Muscle of leg (tissue), 11 donors: ENCODE results near the gene ZNF565. TPM values are rescaled to one million over a fixed set of nuclear protein-coding genes. Genes with fewer than 3 reads are reported as not detected.
"Not testable (repeated sequence)": the region's sequence is repeated elsewhere in the genome, so short reads cannot be mapped to it uniquely, and the experiment has no call there.

ENCODE experiments used
- DNase-seq: peaks from one replicate; pipeline ENCODE4 v3.0.0; 2013
- H3K27ac ChIP-seq: one replicate; pipeline ENCODE4 v1.5.1; 2013; ENCODE audit warnings: mild to moderate bottlenecking, low read length, control low read depth
- H3K27me3 ChIP-seq: one replicate; pipeline ENCODE4 v1.6.1; 2013; ENCODE audit warnings: low read length; ENCODE audit not compliant: control insufficient read depth, insufficient read depth
- H3K36me3 ChIP-seq: one replicate; pipeline ENCODE4 v1.6.1; 2013; ENCODE audit warnings: low read length; ENCODE audit not compliant: control insufficient read depth, insufficient read depth
- H3K4me1 ChIP-seq: one replicate; pipeline ENCODE4 v1.6.1; 2013; ENCODE audit warnings: low read length; ENCODE audit not compliant: control insufficient read depth, insufficient read depth
- H3K4me3 ChIP-seq: one replicate; pipeline ENCODE4 v1.5.1; 2013; ENCODE audit warnings: low read length, control low read depth
- H3K9me3 ChIP-seq: replicated peaks from 2 replicates; pipeline ENCODE4 v1.6.1; 2013; ENCODE audit warnings: low read depth, low read length; ENCODE audit not compliant: control insufficient read depth
- WGBS: methylation state at CpG from one replicate; pipeline ENCODE4 v1.1.5; 2013; ENCODE audit warnings: missing lambda C conversion rate; ENCODE audit not compliant: insufficient coverage; 5-methylcytosine and 5-hydroxymethylcytosine counted together
- polyA plus RNA-seq, 8 donors: library from polyadenylated mRNA; unstranded; fragments of 120-200 nt; gene quantifications; one replicate each; pipeline versions ENCODE4 v1.2.1 to v1.2.3, GENCODE V29; 2013; ENCODE audit warnings: inconsistent platforms in 1 of 8, low replicate concordance in 1 of 8; ENCODE audit not compliant: insufficient read length in 8 of 8, insufficient read depth in 1 of 8
- total RNA-seq: library from RNA; stranded (reverse); fragments of 120-200 nt; gene quantifications from one replicate; pipeline ENCODE4 v1.2.4, GENCODE V29; 2013

Gene ZNF565
- total and polyA plus RNA-seq, 9 donors, result 4.1 to 8.8 (median 5.8) TPM

- Histone ChIP-seq H3K27ac (peak overlapping the region; percentile 98), H3K4me1 (peaks cover 10% of the 10 kb centered on the region), H3K4me3 (peak overlapping the region; percentile 96), H3K36me3 (peaks cover 3% of the 10 kb centered on the region), H3K9me3 (no peaks in the 10 kb centered on the region), H3K27me3 (no peaks in the 10 kb centered on the region)
- peak; percentile 76 for DNase-seq
- WGBS, result 1% methylated on average over 14 of the region's 27 CpGs
These were observed 1.0 kb upstream of the ZNF565 start for GRCh38 chr19:36215276-36216123.

DNA sequence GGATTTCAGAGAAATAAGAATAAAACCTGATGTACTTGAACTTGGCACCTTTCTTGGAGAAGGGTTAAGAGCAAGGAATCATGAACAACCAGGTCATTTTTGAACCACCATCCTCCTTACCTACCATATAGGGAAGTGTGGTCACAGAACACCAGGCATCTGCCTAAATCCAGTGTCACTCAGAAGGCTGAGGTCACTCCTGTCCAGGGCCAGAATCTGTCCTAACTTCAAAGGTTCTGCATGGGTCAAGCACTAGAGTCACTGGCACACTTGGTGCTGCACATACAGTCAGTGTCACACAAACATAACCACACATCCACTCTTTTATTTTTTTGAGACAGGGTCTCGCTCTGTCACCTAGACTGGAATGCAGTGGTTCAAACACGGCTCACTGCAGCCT, 1.6 kb downstream of the ZNF565 start:
- Histone ChIP-seq H3K27me3 (no peaks in the 10 kb centered on the region), H3K4me3 (no peak overlapping the region), H3K27ac (no peak overlapping the region), H3K4me1 (peaks cover 10% of the 10 kb centered on the region), H3K36me3 (no peaks in the 10 kb centered on the region), H3K9me3 (no peaks in the 10 kb centered on the region)
- DNase-seq, result peak; percentile 11
- WGBS, result 100% methylated on average over 2 of the region's 2 CpGs

DNA sequence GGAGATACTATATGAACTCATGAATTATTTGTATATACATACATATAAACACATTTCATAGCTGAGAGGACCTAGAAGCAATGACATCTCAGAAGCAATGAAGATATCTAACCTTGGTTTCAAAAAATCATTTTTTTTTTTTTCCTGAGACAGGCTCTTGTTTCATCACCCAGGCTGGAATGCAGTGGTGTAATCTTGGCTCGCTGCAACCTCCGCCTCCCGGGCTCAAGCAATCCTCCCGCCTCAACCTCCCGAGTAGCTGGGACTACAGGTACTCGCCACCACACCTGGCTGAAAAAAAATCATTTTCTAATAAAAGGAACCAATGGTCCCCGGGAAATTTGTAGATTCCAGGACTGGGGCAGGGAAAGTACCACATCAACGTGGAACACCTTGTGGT, 4.0 kb downstream of the ZNF565 start:
- WGBS, result 92% methylated on average over 4 of the region's 8 CpGs
- peaks cover 7% of the 10 kb centered on the region for H3K36me3 ChIP-seq
- no peaks in the 10 kb centered on the region for H3K9me3 ChIP-seq
- peaks cover 5% of the 10 kb centered on the region for H3K4me1 ChIP-seq
- no peak overlapping the region for H3K27ac ChIP-seq
- H3K4me3 ChIP-seq, result no peak overlapping the region
- no peak for DNase-seq
- H3K27me3 ChIP-seq, result no peaks in the 10 kb centered on the region

- WGBS, result no CpG with 5 or more reads among the region's 7 CpGs
- no peak for DNase-seq
These were observed 5.1 kb downstream of the ZNF565 start for GRCh38 chr19:36209372-36209771.

DNA sequence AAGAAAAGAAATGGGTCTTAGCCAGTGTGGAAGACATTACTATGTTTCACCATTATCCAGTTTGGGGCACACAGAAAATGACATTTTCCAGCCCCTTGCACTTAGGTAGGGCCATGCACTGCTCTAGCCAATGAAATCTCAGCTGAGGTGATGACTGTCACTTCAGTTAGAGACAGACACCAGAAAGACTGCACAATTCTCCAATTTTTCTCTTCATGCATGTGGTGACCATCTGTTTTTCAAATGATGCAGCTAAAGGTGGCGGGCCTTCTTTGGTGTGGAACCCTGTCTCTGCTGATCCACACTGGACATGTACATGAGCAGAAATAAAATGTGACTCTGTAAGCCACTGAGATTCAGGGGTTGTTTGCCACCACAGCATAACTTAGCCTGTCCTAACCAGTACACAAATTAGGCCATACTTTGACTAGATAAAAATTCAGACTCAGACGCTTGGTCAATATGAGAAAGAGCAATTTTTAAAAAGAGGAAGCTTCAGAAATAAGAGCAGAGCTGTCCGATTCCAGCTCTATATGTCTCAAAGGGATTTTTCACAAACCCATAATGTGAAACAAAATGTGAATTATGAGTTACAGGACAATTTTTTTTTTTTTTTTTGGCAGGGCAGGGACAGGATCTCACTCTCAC, 6.7 kb downstream of the ZNF565 start:
- no peak for DNase-seq
- WGBS, result no CpG with 5 or more reads among the region's 3 CpGs
- Histone ChIP-seq H3K27ac (no peak overlapping the region), H3K4me1 (no peaks in the 10 kb centered on the region), H3K9me3 (no peaks in the 10 kb centered on the region), H3K36me3 (peaks cover 8% of the 10 kb centered on the region), H3K27me3 (no peaks in the 10 kb centered on the region), H3K4me3 (no peak overlapping the region)

More at GRCh38 chr19:36209372-36209771, 5.1 kb downstream of the ZNF565 start:
- H3K36me3 ChIP-seq, result peaks cover 7% of the 10 kb centered on the region
- peaks cover 5% of the 10 kb centered on the region for H3K4me1 ChIP-seq
- H3K27ac ChIP-seq, result no peak overlapping the region
- no peak overlapping the region for H3K4me3 ChIP-seq
- H3K9me3 ChIP-seq, result no peaks in the 10 kb centered on the region
- no peaks in the 10 kb centered on the region for H3K27me3 ChIP-seq

GRCh38 chr19:36203293-36203692, 11.2 kb downstream of the ZNF565 start:
- H3K27ac ChIP-seq, result no peak overlapping the region
- 100% methylated on average over 2 of the region's 4 CpGs for WGBS
- H3K4me3 ChIP-seq, result no peak overlapping the region
- no peaks in the 10 kb centered on the region for H3K4me1 ChIP-seq
- H3K27me3 ChIP-seq, result no peaks in the 10 kb centered on the region
- no peak for DNase-seq
- no peaks in the 10 kb centered on the region for H3K9me3 ChIP-seq
- peaks cover 19% of the 10 kb centered on the region for H3K36me3 ChIP-seq

GRCh38 chr19:36201684-36202083, 12.8 kb downstream of the ZNF565 start:
- H3K27ac ChIP-seq, result no peak overlapping the region
- 88% methylated on average over 6 of the region's 6 CpGs for WGBS
- peaks cover 14% of the 10 kb centered on the region for H3K36me3 ChIP-seq
- H3K9me3 ChIP-seq, result no peaks in the 10 kb centered on the region
- no peak for DNase-seq
- H3K27me3 ChIP-seq, result no peaks in the 10 kb centered on the region
- H3K4me3 ChIP-seq, result no peak overlapping the region
- no peaks in the 10 kb centered on the region for H3K4me1 ChIP-seq

- no peak for DNase-seq
- H3K27me3 ChIP-seq, result no peaks in the 10 kb centered on the region
- peaks cover 26% of the 10 kb centered on the region for H3K36me3 ChIP-seq
- H3K4me1 ChIP-seq, result no peaks in the 10 kb centered on the region
- no peaks in the 10 kb centered on the region for H3K9me3 ChIP-seq
- no peak overlapping the region for H3K27ac ChIP-seq
- no peak overlapping the region for H3K4me3 ChIP-seq
- 67% methylated on average over 1 of the region's 2 CpGs for WGBS
These were observed 16.3 kb downstream of the ZNF565 start for GRCh38 chr19:36198119-36198518.

GRCh38 chr19:36196249-36196648, 18.2 kb downstream of the ZNF565 start:
- WGBS, result 100% methylated on average over 1 of the region's 2 CpGs
- Histone ChIP-seq H3K9me3 (no peaks in the 10 kb centered on the region), H3K27me3 (no peaks in the 10 kb centered on the region), H3K27ac (no peak overlapping the region), H3K36me3 (peaks cover 25% of the 10 kb centered on the region), H3K4me1 (no peaks in the 10 kb centered on the region), H3K4me3 (no peak overlapping the region)
- no peak for DNase-seq

DNA sequence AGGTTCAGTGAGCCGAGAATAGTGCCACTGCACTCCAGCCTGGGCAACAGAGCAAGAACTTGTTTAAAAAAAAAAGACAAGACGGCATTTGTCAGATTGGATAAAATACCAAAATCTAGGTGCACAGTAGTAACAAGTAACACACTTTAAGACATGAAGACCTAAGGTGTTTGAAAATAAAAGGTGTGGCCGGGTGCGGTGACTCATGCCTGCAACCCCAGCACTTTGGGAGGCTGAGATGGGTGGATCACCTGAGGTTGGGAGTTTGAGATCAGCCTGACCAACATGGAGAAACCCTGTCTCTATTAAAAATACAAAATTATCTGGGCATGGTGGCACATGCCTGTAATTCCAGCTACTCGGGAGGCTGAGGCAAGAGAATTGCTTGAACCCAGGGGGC, 27.7 kb downstream of the ZNF565 start:
- not testable (repeated sequence) for H3K9me3 ChIP-seq, H3K4me3 ChIP-seq, DNase-seq, H3K4me1 ChIP-seq, H3K27me3 ChIP-seq, H3K27ac ChIP-seq
- WGBS, result 100% methylated on average over 1 of the region's 5 CpGs
- peaks cover 15% of the 10 kb centered on the region for H3K36me3 ChIP-seq
